Testis (tissue), 3 donors: ENCODE results near the gene PTPRS. TPM values are rescaled to one million over a fixed set of nuclear protein-coding genes. Genes with fewer than 3 reads are reported as not detected.

ENCODE experiments used
- DNase-seq: peaks from one replicate; pipeline ENCODE4 v3.0.0-alpha.2; 2019
- H3K27ac ChIP-seq, 2 donors: fragments of 200-600 bp; sonication (generic); one replicate each; pipeline ENCODE4 v1.5.1; 2019
- H3K27me3 ChIP-seq: fragments of 200-600 bp; sonication (generic); one replicate; pipeline ENCODE4 v1.5.1; 2019
- H3K36me3 ChIP-seq: fragments of 200-600 bp; sonication (generic); one replicate; pipeline ENCODE4 v1.5.1; 2017; ENCODE audit warnings: low read depth; ENCODE audit errors: missing control alignments
- H3K4me1 ChIP-seq: fragments of 200-600 bp; sonication (generic); one replicate; pipeline ENCODE4 v1.5.1; 2019
- H3K4me3 ChIP-seq, 2 donors: fragments of 200-600 bp; sonication (generic); one replicate each; pipeline ENCODE4 v1.5.1; 2017 to 2019
- H3K9me3 ChIP-seq: fragments of 200-600 bp; sonication (generic); one replicate; pipeline ENCODE4 v1.5.1; 2017
- CTCF ChIP-seq, 3 experiments: fragments of 450-650 bp in 2 of 3; fragments of 200-600 bp in 1 of 3; sonication (generic) in 1 of 3; IDR thresholded peaks; one replicate each; pipeline ENCODE4 v1.5.1; 2016 to 2019; ENCODE audit warnings: antibody characterized with exemption in 3 of 3, mild to moderate bottlenecking in 2 of 3, moderate library complexity in 1 of 3
- POLR2A ChIP-seq: fragments of 450-650 bp; IDR thresholded peaks from one replicate; pipeline ENCODE4 v1.6.1; 2017; ENCODE audit warnings: antibody characterized with exemption, mild to moderate bottlenecking, moderate library complexity
- whole genome bisulfite sequencing, 2 donors: methylation state at CpG; one replicate each; pipeline ENCODE4 v1.1.5; 2018; 5-methylcytosine and 5-hydroxymethylcytosine counted together
- intact Hi-C: fragments of 100-400 bp; cut with DNase I; formaldehyde crosslinking; loops from one replicate; pipeline ENCODE4 v1.15.1; 2023; ENCODE audit warnings: low total_unique reads
- polyA plus RNA-seq: library from polyadenylated mRNA; stranded (reverse); fragments of 350-450 nt; fragmentation: Illumina TruSeq; extraction: RNeasy Lipid Tissue Mini Kit (QIAGEN cat#74804); gene quantifications from one replicate; pipeline ENCODE4 v1.2.3, GENCODE V29; 2014; ENCODE audit warnings: low read depth, low replicate concordance; ENCODE audit not compliant: insufficient read depth
- total RNA-seq, 2 donors: library from RNA; depleted of rRNA; stranded (reverse); fragments of >200 nt; gene quantifications; one replicate each; pipeline ENCODE4 v1.2.3, GENCODE V29; 2016

Gene PTPRS
- total and polyA plus RNA-seq, 3 donors from 2014 or later: 27.1 to 138 (median 85.6) TPM

- no peaks in the 10 kb centered on the region for H3K36me3 ChIP-seq
- no peak for DNase-seq
- TF ChIP-seq CTCF (IDR thresholded peaks at IDR 0.05) (no peak), POLR2A (no peak)
Observed at GRCh38 chr19:5312058-5312457, 28.6 kb downstream of the PTPRS start.

GRCh38 chr19:5309438-5310204 lies 31.0 kb downstream of the PTPRS start:
- no peaks in the 10 kb centered on the region for H3K27me3 ChIP-seq
- no peak overlapping the region for H3K27ac ChIP-seq
- intact Hi-C loops: no loop called here
- WGBS, 2 donors: 73 to 76% methylated on average over 17 of the region's 17 CpGs
- no peaks in the 10 kb centered on the region for H3K4me1 ChIP-seq
- no peak for TF ChIP-seq CTCF (IDR thresholded peaks at IDR 0.05)
- no peak for TF ChIP-seq POLR2A
- no peak overlapping the region for H3K4me3 ChIP-seq
- no peaks in the 10 kb centered on the region for H3K36me3 ChIP-seq
- no peak for DNase-seq
- no peaks in the 10 kb centered on the region for H3K9me3 ChIP-seq

More at GRCh38 chr19:5312058-5312457, 28.6 kb downstream of the PTPRS start:
- H3K9me3 ChIP-seq: no peaks in the 10 kb centered on the region
- no peaks in the 10 kb centered on the region for H3K4me1 ChIP-seq
- no peak overlapping the region for H3K4me3 ChIP-seq
- intact Hi-C loops: no loop called here
- no peak overlapping the region for H3K27ac ChIP-seq
- WGBS, 2 donors: 92 to 94% methylated on average over 8 of the region's 8 CpGs
- no peaks in the 10 kb centered on the region for H3K27me3 ChIP-seq

GRCh38 chr19:5308451-5309437 lies 31.9 kb downstream of the PTPRS start:
- intact Hi-C loops: no loop called here
- WGBS, 2 donors: 48 to 55% methylated on average over 21 of the region's 21 CpGs
- peak; percentile 66 for DNase-seq
- no peak overlapping the region for H3K4me3 ChIP-seq
- no peaks in the 10 kb centered on the region for H3K4me1 ChIP-seq
- H3K27me3 ChIP-seq: no peaks in the 10 kb centered on the region
- no peaks in the 10 kb centered on the region for H3K9me3 ChIP-seq
- TF ChIP-seq CTCF (IDR thresholded peaks at IDR 0.05): no peak
- no peak for TF ChIP-seq POLR2A
- no peaks in the 10 kb centered on the region for H3K36me3 ChIP-seq
- peak overlapping the region in 1 of 2 donors; percentile 69 for H3K27ac ChIP-seq

GRCh38 chr19:5307655-5308054 lies 33.0 kb downstream of the PTPRS start:
- intact Hi-C loops: no loop called here
- H3K9me3 ChIP-seq: no peaks in the 10 kb centered on the region
- H3K27ac ChIP-seq: no peak overlapping the region
- WGBS, 2 donors: 88 to 91% methylated on average over 19 of the region's 19 CpGs
- no peaks in the 10 kb centered on the region for H3K4me1 ChIP-seq
- H3K36me3 ChIP-seq: no peaks in the 10 kb centered on the region
- no peak for DNase-seq
- no peak overlapping the region for H3K4me3 ChIP-seq
- TF ChIP-seq CTCF (IDR thresholded peaks at IDR 0.05) (no peak), POLR2A (no peak)
- H3K27me3 ChIP-seq: no peaks in the 10 kb centered on the region
